GM21367 (cell line): ENCODE measurements around the gene LRMDA.
"Not testable (repeated sequence)": the region's sequence is repeated elsewhere in the genome, so short reads cannot be mapped to it uniquely, and the experiment has no call there.

Experiments
- ATAC-seq: cut with Tn5 transposase; IDR thresholded peaks from one replicate; pipeline ENCODE4 v1.9.1; 2021; ENCODE audit not compliant: unreplicated experiment

Gene LRMDA

DNA sequence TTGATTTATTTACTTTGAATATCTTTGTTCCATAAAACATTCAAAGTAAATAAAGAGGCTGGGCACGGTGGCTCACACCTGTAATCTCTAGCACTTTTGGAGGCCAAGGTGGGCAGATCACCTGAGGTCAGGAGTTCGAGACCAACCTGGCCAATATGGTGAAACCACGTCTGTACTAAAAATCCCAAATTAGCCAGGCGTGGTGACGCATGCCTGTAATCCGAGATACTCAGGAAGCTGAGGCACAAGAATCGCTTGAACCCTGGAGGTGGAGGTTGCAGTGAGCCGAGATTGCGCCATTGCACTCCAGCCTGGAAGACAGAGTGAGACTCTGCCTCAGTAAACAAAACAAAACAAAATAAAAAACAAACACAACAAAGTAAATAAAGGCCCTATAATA is 1153.0 kb downstream of the LRMDA start:
- ATAC-seq, result not testable (repeated sequence)
